Right forelimb (tissue), 1 donor: ENCODE data around the gene DNAJB6.

Experiments used
- DNase-seq: peaks from one replicate; pipeline ENCODE4 v3.0.0-alpha.2; 2018

Gene DNAJB6

GRCh38 chr7:157336383-157337315 lies at the start of gene DNAJB6:
DNAJB6 (plus strand) TSS chr7:157337004; CDS start chr7:157358573, 21,569 bp downstream.
- peak; percentile 97 for DNase-seq

- DNase-seq = no peak
Observed at GRCh38 chr7:157291404-157292080, 45.3 kb upstream of the DNAJB6 start.

- no peak for DNase-seq
Observed at GRCh38 chr7:157292258-157292657, 44.5 kb upstream of the DNAJB6 start.

GRCh38 chr7:157292770-157293412 lies 43.9 kb upstream of the DNAJB6 start:
- DNase-seq = no peak

- no peak for DNase-seq
Observed at GRCh38 chr7:157293413-157293788, 43.4 kb upstream of the DNAJB6 start.

DNA sequence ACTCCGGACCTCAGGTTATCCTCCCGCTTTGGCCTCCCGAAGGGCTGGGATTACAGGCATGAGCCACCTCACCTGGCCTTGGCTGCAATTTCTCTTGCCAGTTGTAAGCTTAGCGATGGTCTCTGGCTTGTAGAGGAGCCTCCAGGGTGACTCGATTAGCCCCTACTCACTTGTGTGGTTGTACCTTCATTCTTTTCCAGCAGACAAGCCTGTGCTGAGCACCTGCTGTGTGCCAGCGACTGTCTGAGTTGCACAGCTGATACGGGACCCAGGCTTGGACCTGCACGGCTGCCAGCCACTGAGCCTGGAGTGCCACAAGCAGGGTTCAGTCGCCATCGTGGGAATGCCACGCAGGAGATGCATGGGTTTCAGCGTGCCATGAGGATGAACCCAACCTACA lies 42.0 kb upstream of the DNAJB6 start:
- DNase-seq = no peak

GRCh38 chr7:157295338-157295737 lies 41.5 kb upstream of the DNAJB6 start:
- no peak for DNase-seq

DNA sequence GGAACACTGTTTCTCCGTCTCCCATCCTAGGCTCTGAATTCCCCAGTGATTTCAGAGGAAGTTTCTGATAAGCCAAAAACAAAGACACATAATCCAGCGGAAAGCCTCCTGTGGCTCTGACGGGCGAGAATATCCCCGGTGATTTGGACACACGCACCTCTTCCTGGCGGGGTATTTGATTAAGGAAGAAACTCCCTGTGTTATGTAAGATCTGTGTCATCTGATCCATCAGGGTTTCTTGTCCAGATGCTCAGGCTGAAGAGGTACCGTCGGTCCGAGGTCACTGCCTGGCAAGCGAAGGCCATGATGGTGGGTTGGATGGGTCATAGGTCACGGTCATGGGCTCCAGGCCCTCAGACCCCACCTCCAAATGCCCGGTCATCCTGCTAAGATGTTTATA lies 39.6 kb upstream of the DNAJB6 start:
- DNase-seq = no peak

DNA sequence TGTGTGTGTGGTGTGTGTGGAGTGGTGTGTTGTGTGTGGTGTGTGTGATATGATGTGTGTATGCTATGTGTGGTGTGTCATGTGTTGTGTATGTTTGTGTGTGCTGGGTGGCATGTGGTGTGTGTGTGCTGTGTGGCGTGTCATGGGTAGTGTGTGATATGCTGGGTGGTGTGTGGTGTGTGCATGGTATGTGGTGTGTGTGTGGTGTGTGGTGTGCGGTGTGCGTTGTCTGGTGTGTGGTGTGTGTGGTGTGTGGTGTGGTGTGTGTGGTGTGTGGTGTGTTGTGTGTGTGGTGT lies 37.5 kb upstream of the DNAJB6 start:
- no peak for DNase-seq

DNA sequence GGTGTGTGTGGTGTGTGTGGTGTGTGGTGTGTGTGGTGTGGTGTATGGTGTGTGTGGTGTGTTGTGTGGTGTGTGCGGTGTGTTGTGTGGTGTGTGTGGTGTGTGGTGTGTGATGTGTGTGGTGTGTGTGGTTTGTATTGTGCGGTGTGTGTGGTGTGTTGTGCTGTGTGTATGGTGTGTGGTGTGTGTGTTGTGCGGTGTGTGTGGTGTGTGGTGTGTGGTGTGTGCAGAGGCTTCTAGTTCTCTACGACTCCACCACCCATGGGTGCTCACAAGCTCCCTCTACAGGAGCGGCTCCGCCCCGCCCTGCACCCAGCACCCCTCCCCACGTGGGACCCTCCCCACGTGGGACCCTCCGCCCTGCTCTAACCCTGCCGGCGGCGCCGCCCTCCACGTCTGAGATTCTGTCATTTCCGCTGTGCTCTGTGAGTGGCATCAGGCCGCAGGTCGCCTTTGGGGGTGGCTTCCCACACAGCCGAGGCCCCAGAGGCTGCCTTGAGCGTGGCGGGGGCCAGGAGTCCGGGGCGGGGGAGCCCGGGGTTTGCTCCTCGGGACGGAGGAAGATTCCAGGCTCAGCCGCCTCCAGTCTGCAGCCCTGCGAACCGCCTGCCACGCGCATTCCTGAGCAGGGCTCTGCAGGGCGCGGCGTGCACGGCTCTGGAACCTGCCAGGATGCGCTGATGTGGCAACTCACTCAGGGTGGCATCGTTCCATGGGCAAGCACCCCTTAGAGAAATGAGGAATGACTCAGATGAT lies 37.0 kb upstream of the DNAJB6 start:
- DNase-seq = no peak

DNA sequence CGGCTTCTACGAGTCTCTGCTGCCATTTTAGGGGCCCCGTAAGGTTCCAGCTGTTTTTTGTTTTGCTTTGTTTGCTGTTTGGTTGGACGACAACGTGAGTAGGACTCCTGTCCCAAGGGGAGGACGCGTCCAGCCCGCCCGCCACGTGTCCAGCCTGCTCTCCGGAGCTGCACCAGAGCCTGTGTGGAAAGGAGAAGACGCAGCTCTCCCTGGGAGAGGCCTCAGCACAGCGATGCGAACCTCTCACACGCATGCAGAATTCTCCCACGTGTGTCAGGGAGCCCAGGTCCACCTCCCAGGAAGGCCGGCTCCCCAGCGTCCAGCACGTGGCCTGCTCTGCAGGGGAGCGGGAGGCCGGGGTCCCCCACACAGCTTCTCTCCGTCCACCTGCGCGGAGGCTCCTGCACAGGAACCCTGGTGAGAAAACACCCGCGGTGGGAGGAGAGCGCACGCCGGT lies 36.4 kb upstream of the DNAJB6 start:
- DNase-seq = no peak

GRCh38 chr7:157301610-157302120 lies 35.1 kb upstream of the DNAJB6 start:
- DNase-seq = no peak

DNA sequence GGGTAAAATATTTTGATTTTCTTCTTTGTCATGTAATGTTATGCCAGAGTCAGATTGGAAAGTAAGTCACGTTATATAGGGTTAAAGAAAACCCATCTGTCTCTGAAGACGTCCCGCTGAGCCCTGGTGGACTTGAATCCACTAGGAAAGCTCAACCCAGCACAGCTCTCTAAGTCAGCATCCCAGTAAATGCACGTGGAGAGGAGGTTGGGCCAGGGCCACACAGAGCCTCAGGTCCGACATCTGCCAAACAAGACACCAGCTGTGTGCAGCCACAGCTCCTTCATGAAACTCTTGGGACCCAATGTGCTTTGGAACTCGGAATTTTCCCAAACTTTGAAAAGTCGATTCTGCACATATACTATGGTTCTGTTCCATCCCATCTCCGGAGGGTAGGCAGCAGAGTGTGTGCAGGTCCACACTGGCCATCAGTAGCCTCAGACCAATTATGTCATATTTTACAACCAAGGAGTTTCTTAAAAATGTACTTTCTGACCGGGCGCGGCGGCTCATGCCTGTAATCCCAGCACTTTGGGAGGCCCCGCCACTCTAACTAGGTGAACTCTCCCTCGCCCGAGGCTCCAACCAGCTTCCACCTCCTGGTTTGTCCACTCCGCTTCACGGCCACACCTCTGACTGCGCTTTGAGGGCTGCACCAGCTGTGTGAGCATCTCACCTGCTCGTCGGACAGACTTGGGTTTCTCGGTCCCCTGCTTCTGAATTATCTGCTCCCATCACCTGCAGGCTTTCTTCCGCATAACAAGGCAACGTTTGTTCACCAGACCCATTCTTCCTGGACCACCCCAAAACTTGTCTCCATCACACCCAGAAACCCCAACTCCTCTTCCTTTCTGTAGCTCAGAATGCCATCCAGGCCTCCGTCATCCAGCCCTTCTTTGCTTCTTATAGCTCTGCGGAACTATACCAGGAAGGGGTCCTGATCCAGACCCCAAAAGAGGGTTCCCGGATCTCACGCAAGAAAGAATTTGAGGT lies 29.7 kb upstream of the DNAJB6 start:
- no peak for DNase-seq

GRCh38 chr7:157309988-157310668 lies 26.7 kb upstream of the DNAJB6 start:
- DNase-seq = no peak

DNA sequence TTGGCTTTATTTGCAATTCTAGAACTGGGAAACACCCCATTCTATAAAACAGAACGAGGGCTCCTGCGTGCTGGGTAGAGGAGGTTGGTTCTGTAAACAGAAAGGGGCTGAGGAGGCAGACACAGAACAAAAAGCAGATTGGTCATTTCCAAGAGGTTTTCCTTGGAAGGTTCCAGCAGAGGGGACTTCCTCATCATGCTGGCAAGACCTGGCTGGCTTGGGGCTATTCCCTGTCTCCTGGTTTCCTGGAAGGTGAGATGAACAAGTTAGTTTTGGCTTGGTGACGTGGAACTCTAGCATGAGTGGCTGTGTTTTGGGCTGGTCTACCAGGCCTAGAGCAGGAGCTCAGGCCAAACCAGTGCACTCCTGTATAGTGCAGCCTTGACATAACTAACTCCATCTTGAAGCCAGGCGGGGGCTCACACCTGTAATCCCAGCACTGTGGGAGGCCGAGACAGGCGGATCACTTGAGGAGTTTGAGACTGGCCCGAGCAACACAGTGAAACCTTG lies 26.1 kb upstream of the DNAJB6 start:
- no peak for DNase-seq

DNA sequence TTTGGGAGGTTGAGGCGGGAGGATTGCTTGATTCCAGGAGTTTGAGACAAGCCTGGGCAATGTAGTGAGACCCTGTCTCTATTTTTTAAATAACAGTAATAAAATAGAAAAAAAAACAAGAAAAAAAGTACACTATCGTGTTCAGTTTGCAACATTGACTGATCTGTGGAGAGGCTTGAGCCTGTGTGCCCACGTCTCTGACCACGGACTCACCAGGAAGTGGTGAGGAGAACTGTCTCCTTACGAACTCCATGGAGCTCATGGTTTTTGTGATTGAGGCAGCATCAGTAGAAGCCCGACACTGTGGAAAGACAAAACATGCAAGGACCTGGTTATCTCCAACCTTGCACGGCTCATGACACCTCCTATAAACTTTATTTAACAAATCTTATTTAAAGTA lies 23.9 kb upstream of the DNAJB6 start:
- no peak for DNase-seq

DNA sequence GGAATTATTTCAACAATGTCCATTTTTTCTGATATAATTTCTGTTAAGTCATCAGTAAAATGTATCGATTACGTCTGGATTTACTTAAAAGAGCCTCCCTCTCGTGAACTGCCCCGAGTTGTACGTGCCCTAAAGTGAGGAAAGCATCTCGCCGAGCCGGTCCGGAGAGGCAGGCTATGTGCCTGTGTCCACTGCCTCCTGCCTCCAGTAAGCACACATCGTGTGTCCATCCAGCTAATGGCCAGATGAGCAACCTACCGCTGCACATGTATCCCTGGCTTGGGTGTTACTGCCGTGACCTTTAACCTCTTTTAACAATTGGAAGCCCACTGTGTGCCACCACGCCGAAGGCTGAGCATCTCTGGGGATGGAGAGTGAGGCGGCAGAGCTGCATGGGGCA lies 23.2 kb upstream of the DNAJB6 start:
- DNase-seq = no peak

- no peak for DNase-seq
Observed at GRCh38 chr7:157318015-157318706, 18.6 kb upstream of the DNAJB6 start.

- DNase-seq = no peak
Observed at GRCh38 chr7:157320608-157320980, 16.2 kb upstream of the DNAJB6 start.

DNA sequence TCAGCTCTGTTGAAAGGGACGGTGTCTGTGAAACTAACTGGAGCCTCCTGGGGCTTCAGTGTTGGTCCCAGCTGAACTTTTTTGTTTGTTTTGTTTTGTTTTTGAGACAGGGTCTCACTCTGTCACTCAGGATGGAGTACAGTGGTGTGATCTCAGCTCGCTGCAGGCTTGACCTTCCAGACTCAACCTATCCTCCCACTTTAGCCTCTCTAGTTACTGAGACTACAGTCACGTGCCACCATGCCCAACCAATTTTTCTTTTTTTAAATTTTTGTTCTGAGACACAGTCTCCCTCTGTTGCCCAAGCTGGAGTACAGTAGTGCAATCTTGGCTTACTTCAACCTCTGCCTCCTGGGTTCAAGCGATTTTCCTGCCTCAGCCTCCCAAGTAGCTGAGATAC lies 13.4 kb upstream of the DNAJB6 start:
- no peak for DNase-seq
